Nephron (organoid): ENCODE data around the gene SASH1.

Source experiments
- H3K27ac Mint-ChIP-seq, 3 experiments: 2 replicates each; pipeline ENCODE4 v1.8.0; 2020; ENCODE audit warnings: mixed read lengths in 3 of 3, mild to moderate bottlenecking in 2 of 3, moderate library complexity in 1 of 3
- H3K27me3 Mint-ChIP-seq: 2 replicates; pipeline ENCODE4 v1.8.0; 2021; ENCODE audit warnings: low read depth, mild to moderate bottlenecking, moderate library complexity, mixed read lengths
- H3K36me3 Mint-ChIP-seq: 2 replicates; pipeline ENCODE4 v1.8.0; 2020; ENCODE audit warnings: low read depth, mixed read lengths
- H3K4me1 Mint-ChIP-seq: 2 replicates; pipeline ENCODE4 v1.8.0; 2020; ENCODE audit warnings: mixed read lengths
- H3K4me3 Mint-ChIP-seq, 3 experiments: 2 replicates each; pipeline ENCODE4 v1.8.0; 2020; ENCODE audit warnings: mild to moderate bottlenecking in 3 of 3, mixed read lengths in 3 of 3, moderate library complexity in 2 of 3
- H3K9me3 Mint-ChIP-seq: 2 replicates; pipeline ENCODE4 v1.8.0; 2020; ENCODE audit warnings: mixed read lengths
- CTCF ChIP-seq, 3 experiments: fragments of 200-600 bp; sonication (generic); IDR thresholded peaks; one replicate each; pipeline ENCODE4 v1.5.0; 2021; ENCODE audit warnings: antibody characterized with exemption in 3 of 3; ENCODE audit not compliant: unreplicated experiment in 3 of 3

The SASH1 gene

GRCh38 chr6:148311966-148312669, 30.5 kb upstream of the SASH1 start:
- no peak overlapping the region for H3K4me3 Mint-ChIP-seq
- H3K4me1 Mint-ChIP-seq = peaks cover 34% of the 10 kb centered on the region
- no peaks in the 10 kb centered on the region for H3K9me3 Mint-ChIP-seq
- peak overlapping the region in 2 of 3 experiments; percentile 5 to 49 for H3K27ac Mint-ChIP-seq
- no peaks in the 10 kb centered on the region for H3K27me3 Mint-ChIP-seq
- H3K36me3 Mint-ChIP-seq = no peaks in the 10 kb centered on the region
- no peak for TF ChIP-seq CTCF (IDR thresholded peaks at IDR 0.05; ENCODE audit: unreplicated experiment in 3 of 3)

GRCh38 chr6:148313488-148313887, 29.1 kb upstream of the SASH1 start:
- H3K27ac Mint-ChIP-seq = peak overlapping the region; percentile 5 to 71 (median 49)
- H3K27me3 Mint-ChIP-seq = no peaks in the 10 kb centered on the region
- H3K36me3 Mint-ChIP-seq = no peaks in the 10 kb centered on the region
- H3K9me3 Mint-ChIP-seq = no peaks in the 10 kb centered on the region
- H3K4me1 Mint-ChIP-seq = peaks cover 28% of the 10 kb centered on the region
- no peak for TF ChIP-seq CTCF (IDR thresholded peaks at IDR 0.05; ENCODE audit: unreplicated experiment in 3 of 3)
- H3K4me3 Mint-ChIP-seq = peak overlapping the region in 1 of 3 experiments; percentile 6

- Mint-ChIP-seq H3K4me3 (no peak overlapping the region), H3K36me3 (no peaks in the 10 kb centered on the region), H3K27ac (no peak overlapping the region), H3K9me3 (no peaks in the 10 kb centered on the region), H3K27me3 (no peaks in the 10 kb centered on the region), H3K4me1 (peaks cover 23% of the 10 kb centered on the region)
- TF ChIP-seq CTCF (IDR thresholded peaks at IDR 0.05; ENCODE audit: unreplicated experiment in 3 of 3) = no peak
Measured at GRCh38 chr6:148316308-148316707, 26.3 kb upstream of the SASH1 start.

GRCh38 chr6:148317051-148317450, 25.6 kb upstream of the SASH1 start:
- Mint-ChIP-seq H3K4me1 (peaks cover 19% of the 10 kb centered on the region), H3K27me3 (no peaks in the 10 kb centered on the region), H3K9me3 (no peaks in the 10 kb centered on the region), H3K27ac (no peak overlapping the region), H3K36me3 (no peaks in the 10 kb centered on the region), H3K4me3 (no peak overlapping the region)
- no peak for TF ChIP-seq CTCF (IDR thresholded peaks at IDR 0.05; ENCODE audit: unreplicated experiment in 3 of 3)

GRCh38 chr6:148317739-148318138, 24.9 kb upstream of the SASH1 start:
- peaks cover 13% of the 10 kb centered on the region for H3K4me1 Mint-ChIP-seq
- TF ChIP-seq CTCF (IDR thresholded peaks at IDR 0.05; ENCODE audit: unreplicated experiment in 3 of 3) = no peak
- no peaks in the 10 kb centered on the region for H3K9me3 Mint-ChIP-seq
- no peak overlapping the region for H3K27ac Mint-ChIP-seq
- H3K36me3 Mint-ChIP-seq = no peaks in the 10 kb centered on the region
- H3K27me3 Mint-ChIP-seq = no peaks in the 10 kb centered on the region
- no peak overlapping the region for H3K4me3 Mint-ChIP-seq

GRCh38 chr6:148322704-148323103, 19.9 kb upstream of the SASH1 start:
- Mint-ChIP-seq H3K36me3 (no peaks in the 10 kb centered on the region), H3K9me3 (no peaks in the 10 kb centered on the region), H3K4me1 (no peaks in the 10 kb centered on the region), H3K27me3 (peaks cover 7% of the 10 kb centered on the region), H3K4me3 (no peak overlapping the region), H3K27ac (no peak overlapping the region)
- no peak for TF ChIP-seq CTCF (IDR thresholded peaks at IDR 0.05; ENCODE audit: unreplicated experiment in 3 of 3)
